EL (cell line): ENCODE measurements around the gene LUC7L.
"Not testable (repeated sequence)": the region's sequence is repeated elsewhere in the genome, so short reads cannot be mapped to it uniquely, and the experiment has no call there.

Experiments used
- DNase-seq: peaks from one replicate; pipeline ENCODE4 v3.0.0-alpha.2; 2016

Gene LUC7L

DNA sequence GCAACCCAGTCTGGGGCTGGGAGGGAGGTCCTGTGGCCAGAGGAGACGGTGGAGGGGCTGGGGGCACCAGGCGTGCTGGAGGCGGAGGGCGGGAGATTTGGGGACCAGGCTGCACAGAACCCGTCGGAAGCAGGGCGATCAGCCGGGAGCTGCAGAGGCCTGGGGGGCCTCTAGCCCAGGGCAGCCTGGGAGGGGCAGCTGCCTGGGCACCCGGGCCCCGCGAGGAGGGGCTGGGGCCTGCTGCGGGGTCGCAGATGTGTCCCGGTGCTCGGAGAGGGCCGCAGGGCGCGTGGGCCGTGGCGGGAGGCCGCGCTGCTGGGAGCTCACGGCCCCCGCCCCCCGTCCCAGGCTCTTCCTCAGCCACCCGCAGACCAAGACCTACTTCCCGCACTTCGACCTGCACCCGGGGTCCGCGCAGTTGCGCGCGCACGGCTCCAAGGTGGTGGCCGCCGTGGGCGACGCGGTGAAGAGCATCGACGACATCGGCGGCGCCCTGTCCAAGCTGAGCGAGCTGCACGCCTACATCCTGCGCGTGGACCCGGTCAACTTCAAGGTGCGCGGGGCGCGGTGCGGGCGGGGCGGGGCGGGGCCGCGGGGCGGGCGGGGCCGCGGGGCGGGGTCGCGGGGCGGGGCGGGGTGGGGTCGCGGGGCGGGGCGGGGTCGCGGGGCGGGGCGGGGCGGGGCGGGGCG, 65.0 kb downstream of the LUC7L start:
- DNase-seq = not testable (repeated sequence)

DNA sequence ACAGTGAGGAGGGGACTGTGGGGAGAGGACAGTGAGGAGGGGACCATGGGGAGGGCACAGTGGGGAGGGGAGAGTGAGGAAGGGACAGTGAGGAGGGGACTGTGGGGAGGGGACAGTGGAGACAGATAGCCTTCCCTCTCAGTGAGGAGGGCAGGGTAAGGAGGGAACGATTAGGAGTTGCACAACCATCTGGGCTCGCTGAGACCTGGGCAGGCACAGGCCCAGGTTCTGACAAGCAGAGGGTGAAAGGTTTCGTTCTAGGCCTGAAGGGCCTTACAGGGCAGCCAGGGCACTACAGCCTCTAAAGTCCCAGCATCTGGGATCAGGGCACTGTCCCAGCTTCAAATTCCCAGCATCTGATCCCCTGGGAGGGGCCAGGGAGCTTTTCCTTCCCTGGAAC, 65.6 kb downstream of the LUC7L start:
- not testable (repeated sequence) for DNase-seq

DNA sequence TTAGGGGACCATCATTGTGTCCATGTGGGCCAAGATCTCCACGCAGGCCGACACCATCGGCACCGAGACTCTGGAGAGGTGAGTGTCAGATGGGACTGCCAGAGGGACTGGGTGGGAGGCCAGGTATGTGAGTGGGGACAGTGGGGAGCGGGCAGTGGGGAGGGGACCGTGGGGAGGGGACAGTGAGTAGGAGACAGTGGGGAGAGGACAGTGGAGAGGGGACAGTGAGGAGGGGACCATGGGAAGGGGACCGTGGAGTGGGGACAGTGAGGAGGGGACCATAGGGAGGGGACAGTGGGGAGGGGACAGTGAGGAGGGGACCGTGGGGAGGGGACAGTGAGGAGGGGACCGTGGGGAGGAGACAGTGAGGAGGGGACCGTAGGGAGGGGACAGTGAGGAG, 66.1 kb downstream of the LUC7L start:
- DNase-seq = not testable (repeated sequence)

DNA sequence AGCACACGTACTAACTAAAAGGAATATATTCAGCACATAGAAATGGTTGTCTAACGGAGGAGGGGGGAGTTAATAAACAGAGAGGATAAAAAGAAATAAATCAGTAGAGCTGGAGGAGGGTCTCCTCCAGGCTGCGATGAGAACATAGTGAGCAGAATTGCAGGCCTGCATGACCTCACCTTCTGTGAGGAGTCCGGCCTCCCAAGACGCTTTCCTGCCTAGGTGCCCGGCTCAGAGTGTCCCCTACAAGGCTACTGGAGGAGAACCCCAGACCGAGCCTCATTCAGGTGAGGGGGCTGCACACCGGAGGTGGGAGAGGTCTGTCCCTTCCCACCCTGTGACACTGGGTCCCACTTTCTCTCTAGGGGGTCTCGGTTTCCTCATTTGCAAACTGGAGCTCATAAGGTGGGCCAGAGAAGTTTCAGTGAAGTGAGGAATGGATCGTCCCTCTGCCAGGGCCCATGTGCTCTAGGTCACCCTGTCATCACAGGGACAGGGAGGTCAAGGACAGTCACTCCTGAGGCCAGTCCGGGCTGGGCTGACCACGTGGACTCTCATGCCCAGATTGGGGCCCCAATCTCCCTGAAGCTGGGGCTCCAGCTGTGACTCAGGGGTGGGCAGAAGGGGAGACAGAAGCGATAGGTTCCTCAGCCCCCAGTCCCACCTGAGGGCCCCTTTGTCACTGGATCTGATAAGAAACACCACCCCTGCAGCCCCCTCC, 66.8 kb downstream of the LUC7L start:
- no peak for DNase-seq

DNA sequence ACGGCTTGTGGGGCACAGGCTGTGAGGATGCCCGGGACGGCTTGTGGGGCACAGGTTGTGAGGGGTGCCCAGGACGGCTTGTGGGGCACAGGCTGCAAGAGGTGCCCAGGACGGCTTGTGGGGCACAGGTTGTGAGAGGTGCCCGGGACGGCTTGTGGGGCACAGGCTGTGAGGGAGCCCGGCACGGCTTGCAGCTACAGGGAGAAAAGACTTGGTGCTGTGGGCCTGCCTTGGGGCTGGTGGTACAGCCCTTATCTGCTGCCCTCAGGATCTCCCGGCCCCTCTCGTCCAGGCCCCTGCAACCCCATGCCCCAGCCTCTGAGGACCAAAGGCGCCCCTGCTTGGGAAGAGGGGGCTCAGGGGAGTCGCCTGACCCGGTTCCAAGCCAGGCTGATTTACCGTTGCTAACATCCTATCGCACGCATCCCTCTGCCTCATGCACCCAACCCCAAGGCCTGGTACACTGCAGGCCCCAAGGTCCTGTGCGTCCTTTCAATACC, 68.5 kb downstream of the LUC7L start:
- DNase-seq = no peak

DNA sequence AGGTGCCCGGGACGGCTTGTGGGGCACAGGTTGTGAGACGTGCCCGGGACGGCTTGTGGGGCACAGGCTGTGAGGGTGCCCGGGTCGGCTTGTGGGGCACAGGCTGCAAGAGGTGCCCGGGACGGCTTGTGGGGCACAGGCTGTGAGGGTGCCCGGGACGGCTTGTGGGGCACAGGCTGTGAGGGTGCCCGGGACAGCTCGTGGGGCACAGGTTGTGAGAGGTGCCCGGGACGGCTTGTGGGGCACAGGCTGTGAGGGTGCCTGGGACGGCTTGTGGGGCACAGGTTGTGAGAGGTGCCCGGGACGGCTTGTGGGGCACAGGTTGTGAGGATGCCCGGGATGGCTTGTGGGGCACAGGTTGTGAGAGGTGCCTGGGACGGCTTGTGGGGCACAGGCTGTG, 69.0 kb downstream of the LUC7L start:
- DNase-seq = not testable (repeated sequence)

DNA sequence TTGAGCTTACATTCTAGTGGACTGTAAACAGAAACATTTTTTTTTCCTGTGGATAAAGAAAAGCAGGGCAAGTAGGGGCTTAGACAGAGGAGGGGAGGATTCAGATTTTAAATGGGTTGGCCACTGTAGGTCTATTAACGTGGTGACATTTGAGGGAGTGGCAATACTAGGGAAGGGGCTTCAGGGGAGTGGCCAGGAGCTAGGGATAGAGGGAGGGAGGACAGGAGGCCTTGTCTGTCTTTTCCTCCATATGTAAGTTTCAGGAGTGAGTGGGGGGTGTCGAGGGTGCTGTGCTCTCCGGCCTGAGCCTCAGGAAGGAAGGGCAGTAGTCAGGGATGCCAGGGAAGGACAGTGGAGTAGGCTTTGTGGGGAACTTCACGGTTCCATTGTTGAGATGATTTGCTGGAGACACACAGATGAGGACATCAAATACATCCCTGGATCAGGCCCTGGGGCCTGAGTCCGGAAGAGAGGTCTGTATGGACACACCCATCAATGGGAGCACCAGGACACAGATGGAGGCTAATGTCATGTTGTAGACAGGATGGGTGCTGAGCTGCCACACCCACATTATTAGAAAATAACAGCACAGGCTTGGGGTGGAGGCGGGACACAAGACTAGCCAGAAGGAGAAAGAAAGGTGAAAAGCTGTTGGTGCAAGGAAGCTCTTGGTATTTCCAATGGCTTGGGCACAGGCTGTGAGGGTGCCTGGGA, 70.0 kb downstream of the LUC7L start:
- no peak for DNase-seq

DNA sequence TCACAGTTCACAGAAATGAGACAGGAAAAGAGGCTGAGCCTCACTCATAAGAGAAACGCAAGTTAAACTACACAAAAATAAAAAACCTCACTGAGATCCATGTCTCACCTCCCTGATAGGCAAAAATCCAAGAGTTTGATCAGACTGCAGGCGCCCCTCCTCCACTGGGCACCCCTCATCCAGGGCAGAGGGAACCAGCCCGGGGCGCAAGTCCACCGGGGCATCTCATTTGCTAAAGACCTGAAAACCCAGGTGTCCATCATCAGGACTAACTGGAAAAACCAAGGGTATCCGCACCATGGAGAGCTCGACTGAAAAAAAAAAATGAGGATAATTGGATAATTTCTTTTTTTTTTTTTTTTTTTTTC, 74.2 kb downstream of the LUC7L start:
- DNase-seq = no peak

DNA sequence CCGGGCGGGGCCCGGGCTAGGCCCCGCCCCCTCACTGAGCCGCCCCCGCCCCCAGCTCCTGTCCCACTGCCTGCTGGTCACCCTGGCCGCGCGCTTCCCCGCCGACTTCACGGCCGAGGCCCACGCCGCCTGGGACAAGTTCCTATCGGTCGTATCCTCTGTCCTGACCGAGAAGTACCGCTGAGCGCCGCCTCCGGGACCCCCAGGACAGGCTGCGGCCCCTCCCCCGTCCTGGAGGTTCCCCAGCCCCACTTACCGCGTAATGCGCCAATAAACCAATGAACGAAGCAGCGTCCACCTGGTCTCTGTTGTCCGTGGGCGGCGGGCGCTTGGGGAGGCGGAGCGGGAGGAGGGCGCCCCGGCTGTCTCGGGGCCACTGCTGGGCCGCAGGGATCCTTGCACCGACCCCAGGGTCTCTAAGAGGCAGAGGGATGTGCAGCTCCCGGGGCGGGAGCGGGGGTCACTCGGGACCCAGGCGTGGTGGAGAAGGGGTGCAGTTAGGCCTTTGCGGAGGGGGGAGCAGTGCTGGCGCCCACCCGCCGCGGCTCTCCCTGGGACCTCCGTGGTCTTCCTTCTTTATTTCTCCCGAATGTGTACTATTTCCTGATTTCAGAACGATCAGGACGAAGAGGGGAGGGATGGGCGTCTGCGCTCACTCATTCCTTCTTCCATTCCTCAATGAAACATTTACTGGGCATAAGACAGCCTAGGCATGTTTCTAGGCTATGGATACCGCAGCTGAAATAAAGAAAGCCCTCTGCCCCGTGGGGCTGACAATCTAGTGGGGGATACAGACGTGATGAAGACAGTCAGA, 74.8 kb downstream of the LUC7L start:
- DNase-seq = peak; percentile 29

DNA sequence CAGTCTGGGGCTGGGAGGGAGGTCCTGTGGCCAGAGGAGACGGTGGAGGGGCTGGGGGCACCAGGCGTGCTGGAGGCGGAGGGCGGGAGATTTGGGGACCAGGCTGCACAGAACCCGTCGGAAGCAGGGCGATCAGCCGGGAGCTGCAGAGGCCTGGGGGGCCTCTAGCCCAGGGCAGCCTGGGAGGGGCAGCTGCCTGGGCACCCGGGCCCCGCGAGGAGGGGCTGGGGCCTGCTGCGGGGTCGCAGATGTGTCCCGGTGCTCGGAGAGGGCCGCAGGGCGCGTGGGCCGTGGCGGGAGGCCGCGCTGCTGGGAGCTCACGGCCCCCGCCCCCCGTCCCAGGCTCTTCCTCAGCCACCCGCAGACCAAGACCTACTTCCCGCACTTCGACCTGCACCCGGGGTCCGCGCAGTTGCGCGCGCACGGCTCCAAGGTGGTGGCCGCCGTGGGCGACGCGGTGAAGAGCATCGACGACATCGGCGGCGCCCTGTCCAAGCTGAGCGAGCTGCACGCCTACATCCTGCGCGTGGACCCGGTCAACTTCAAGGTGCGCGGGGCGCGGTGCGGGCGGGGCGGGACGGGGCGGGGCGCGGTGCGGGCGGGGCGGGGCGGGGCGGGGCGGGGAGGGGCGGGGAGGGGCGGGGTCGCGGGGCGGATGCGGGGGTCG, 75.6 kb downstream of the LUC7L start:
- not testable (repeated sequence) for DNase-seq

DNA sequence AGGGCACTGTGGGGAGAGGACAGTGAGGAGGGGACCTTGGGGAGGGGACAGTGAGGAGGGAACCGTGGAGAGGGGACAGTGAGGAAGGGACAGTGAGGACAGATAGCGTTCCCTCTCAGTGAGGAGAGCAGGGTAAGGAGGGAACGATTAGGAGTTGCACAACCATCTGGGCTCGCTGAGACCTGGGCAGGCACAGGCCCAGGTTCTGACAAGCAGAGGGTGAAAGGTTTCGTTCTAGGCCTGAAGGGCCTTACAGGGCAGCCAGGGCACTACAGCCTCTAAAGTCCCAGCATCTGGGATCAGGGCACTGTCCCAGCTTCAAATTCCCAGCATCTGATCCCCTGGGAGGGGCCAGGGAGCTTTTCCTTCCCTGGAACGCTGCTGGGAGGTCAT, 76.1 kb downstream of the LUC7L start:
- not testable (repeated sequence) for DNase-seq

DNA sequence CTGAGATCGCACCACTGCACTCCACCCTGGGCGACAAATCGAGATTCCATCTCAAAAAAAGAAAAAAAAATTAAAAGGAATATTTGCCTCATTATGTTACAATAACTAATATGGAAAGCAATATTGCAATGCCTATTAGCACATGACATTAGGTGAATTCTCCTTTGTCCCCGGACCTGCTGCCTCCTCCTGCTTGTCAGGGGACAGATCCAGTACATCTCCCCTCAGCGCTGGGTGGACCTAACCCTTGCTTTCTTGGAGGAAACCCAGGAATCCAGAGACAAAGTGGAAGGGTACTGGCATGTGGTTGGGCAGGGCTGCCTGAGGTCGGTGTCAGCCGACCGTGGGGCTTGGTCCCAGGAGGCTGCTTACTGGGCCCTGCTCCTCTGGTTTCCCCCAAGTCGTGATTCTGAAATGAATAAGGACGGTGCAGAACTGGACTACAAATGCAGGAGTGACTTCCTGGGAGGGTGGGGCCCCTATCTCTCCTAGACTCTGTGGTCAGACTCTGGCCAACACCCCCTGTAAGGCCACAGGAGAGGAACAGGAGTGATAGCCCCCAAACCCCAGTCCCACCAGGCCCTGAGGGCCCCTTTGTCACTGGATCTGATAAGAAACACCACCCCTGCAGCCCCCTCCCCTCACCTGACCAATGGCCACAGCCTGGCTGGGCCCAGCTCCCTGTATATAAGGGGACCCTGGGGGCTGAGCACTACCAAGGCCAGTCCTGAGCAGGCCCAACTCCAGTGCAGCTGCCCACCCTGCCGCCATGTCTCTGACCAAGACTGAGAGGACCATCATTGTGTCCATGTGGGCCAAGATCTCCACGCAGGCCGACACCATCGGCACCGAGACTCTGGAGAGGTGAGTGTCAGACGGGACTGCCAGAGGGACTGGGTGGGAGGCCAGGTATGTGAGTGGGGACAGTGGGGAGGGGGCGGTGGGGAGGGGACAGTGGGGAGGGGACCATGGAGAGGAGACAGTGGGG, 76.8 kb downstream of the LUC7L start, which contains the start of gene HBZ:
Gene HBZ, plus strand, starts transcription at position 504 of the 988 bp plus-strand sequence. Its CDS starts 266 bp downstream, at position 770.
- no peak for DNase-seq

DNA sequence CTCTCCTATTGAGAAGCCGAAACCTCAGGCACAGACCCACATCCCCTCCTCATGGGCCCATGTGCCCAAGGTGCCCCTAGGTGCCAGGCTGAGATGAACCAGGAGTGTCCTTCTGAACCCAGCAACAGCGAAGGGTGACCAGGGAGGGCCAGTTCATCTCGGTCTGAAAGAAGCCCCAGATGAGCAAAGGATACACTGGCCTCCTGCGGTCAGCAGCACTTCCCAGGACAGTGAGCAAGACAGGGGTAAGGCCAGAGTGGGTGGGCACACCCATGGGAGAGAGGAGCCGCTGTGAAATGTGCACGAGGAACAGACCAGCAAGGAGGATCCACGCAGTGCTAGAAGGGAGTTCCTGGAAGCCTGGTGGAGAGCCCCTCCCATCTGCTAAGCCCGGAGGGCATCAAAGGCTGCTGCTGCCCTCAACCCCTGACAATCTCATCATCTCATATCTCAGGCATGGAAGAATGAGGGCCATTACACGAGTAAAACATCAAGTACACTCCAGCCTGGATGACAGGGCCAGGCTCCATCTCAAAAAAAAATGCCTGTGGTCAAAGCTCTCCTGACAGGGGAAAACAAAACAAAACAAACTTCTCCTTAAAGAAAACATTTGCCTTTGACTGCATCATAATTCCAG, 80.1 kb downstream of the LUC7L start:
- peak; percentile 82 for DNase-seq

DNA sequence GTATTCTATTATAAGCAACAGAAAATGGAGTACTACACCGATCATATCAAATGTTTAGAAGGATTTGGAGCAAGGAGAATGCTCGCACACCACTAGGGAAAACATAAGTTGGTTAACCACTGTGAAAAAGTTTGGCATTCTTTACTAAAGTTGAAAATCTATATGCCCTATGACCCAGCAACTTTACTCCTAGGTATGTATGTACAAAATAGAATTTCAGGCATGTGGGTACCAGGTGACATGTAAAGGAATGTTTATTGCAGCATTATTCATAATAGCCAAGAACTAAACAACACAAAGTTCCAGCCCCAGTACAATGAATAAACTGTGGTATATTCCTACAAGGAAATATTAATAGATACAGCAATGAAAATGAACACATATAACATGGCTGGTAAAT, 82.6 kb downstream of the LUC7L start:
- no peak for DNase-seq

DNA sequence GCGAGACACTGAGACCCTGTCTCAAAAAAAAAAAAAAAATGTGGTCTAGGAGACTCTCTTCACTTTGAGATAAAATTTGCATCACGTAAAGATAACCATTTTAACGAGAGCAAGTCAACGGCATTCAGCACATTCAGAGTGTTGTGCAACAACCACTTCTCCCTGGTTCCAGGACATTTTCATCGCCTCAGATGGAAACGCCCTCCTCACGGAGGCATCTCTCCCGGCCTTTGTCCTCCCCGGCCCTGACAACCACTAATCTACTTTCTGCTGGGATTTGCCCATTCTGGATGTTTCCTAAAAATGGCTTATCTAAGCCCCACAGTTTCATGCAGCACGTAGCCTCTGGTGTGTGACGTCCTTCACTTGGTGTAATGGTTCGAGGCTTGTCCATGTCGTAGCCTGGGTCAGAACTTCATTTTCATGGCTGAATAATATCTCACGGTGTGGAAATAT, 84.4 kb downstream of the LUC7L start:
- no peak for DNase-seq

DNA sequence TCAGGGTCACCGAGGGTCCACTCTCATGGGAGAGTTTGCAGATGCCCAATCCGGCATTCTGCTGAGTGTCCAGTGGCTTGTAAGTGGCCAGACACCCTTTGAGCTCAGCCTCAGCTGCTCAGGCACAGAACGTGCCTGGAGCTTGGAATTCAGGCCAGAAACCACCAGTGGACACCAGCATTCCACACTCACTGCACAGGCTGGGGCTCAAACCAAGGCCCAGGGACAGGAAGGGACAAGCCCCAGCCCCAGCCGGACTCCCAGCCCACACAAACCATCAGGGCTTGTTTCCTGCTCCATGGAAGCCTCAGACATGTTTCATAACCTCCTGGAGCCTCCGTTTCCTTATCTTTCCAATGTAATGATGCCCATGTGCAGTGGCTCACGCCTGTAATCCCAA, 85.8 kb downstream of the LUC7L start:
- DNase-seq = peak; percentile 20

DNA sequence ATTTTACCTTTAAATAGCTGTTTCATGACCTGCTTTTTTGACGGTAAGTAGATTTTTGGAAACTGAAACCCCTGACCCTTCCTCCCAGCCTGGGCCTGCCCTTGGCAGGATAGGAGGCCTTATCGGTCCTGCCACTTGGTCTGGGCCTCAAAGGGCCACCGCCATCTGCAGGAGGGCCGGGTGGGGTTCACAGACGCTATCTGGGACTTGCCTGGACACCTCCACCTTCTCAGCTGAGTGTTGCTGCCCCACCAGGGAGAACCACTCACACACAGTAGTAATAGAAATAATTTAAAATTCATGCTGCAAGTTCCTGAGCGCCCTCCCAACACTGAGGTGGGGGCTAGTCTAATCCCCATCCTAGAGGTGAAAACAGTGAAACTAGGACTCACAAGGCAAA, 86.2 kb downstream of the LUC7L start:
- no peak for DNase-seq

DNA sequence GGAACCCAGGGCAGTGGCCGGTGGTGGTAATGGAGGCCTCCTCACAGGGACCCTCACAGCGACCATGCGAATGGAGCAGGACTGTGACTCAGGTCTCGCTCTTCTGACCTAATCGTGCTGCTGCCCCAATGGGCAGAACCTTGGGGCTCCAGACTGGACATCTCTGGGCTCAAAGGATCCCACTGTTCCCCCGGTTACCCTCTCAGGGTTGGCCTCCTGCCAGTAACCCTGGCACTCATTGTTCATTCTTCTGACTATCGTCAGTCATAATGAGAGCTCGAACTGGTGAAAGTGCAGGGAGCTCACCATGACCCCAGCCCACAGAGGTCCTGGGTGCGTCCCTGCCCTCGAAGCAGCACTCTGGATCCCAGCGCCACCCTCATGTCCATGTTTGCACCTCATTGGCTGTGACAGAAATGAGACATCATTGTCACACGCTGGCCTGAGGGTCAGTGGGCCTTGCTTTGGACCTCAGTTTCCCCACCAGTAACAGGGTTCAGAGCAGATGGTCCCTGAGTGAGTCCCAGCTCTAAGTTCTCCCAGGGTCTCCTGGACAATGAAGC, 86.8 kb downstream of the LUC7L start:
- no peak for DNase-seq

DNA sequence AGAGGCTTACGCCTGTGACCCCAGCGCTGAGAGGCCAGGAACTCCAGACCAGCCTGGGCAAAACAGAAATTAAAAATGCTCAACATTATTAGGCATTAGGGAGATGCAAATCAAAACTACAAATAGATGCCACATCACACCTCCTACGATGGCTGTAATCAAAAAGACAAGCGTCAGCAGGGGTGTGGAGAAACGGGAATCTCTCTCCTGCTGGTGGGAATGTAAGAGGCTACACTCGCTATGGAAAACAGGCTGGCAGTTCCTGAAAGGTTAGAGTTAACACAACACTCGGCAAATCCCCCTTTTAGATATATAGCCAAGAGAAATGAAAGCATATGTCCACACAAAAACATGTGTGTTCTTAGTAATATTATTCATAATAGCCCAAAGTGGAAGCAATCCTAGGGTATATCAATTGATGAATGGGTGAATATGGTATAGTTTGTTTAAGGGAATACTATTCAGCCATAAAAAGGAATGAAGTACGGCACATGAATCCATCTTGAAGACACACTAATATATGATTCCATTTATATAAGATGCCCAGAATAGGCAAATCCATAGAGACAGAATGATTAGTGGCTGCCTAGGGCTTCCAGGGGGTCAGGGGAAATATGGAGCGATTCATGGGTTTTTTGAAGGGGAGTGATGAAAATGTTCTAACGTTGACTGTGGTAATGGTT, 88.9 kb downstream of the LUC7L start:
- DNase-seq = no peak
